Stimulated activated CD8-positive, alpha-beta memory T cell treated with anti-CD3 and anti-CD28 coated beads, Interleukin-4, amount 100 ng/mL, for 1 hour (primary cell): ENCODE measurements around the gene LGMN.

Experiments
- DNase-seq, 2 donors: peaks; one replicate each; pipeline ENCODE4 v3.0.0-alpha.2; 2020; ENCODE audit warnings: low read depth in 2 of 2, low spot score in 1 of 2

Gene LGMN

GRCh38 chr14:92679246-92679645 lies 69.2 kb downstream of the LGMN start:
- no peak for DNase-seq

GRCh38 chr14:92678766-92679165 lies 69.7 kb downstream of the LGMN start:
- no peak for DNase-seq

- no peak for DNase-seq
Measured at GRCh38 chr14:92677955-92678354, 70.5 kb downstream of the LGMN start.

- DNase-seq, result no peak
Measured at GRCh38 chr14:92677087-92677668, 71.2 kb downstream of the LGMN start.

DNA sequence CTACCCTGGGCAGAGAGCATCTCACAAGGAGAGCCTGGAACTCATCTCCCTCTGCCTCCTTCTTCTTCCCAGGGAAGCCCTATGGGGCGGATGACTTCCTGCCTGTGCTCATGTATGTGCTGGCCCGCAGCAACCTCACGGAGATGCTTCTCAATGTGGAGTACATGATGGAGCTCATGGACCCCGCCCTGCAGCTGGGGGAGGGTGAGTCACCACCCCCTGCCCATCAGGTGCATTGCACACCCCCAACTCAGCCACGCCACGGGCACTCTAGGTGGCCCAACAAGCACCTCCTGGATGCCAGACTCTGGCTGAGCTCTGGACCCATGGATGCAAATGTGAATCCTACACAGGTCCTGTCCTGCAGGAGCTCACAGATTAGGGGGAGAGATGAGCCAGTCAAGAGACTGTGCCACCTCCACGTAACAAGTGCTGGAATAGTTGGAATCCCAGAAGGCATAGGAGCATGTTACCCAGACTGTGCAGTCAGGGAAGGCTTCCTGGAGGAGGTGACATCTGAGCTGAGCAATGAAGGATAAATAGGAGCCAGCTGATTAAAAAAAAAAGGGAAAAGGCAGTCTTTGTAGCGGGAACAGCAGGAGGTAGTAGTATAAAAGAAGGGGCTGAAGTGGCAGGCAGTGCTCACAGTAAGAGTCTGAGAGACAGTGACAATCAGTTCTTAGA lies 71.9 kb downstream of the LGMN start:
- no peak for DNase-seq

- DNase-seq, result no peak
Measured at GRCh38 chr14:92675976-92676375, 72.5 kb downstream of the LGMN start.

DNA sequence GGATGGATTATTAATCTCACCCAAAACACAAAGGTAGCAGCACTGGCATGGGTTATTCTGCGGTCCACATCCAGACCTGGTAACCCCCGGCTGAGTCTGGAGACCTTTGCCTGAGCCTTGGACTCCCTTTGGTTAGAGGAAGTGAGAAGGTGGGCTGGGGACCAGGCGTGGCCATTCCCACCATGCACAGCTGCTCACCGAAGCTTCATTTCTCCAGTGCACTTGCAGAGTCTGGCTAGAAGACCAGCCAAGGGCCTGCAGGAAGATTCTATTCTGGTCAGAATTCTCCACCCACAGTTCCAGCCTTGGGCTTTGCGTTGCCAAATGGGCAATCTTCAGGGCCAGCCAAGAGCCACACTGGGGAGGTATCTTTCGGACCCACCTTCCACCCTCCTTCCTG lies 73.0 kb downstream of the LGMN start:
- DNase-seq, result no peak

DNA sequence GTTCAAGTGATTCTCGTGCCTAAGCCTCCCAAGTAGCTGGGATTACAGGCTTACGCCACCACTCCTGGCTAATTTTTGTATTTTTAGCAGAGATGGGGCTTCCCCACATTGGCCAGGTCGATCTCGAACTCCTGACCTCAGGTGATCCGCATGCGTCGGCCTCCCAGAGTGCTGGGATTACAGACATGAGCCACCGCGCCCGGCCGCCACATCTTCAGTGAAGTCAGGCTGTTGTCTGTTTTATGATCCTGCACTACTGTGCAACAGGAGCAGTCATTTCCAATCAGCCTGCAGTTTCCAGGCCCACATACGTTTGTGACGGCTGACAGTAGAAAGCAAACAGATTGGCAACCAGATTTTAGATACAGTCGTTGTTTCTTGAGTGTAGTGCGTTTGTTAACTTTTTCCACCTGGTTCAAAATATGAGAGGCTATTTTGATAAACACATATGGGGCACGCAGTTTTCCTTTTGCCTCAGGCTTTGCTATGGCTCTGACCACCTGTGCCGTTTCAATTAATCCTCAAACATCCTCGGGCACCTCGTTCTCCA lies 74.8 kb downstream of the LGMN start:
- no peak for DNase-seq

- no peak for DNase-seq
Measured at GRCh38 chr14:92670643-92671366, 77.6 kb downstream of the LGMN start.

GRCh38 chr14:92670160-92670559 lies 78.3 kb downstream of the LGMN start:
- DNase-seq, result no peak

GRCh38 chr14:92668276-92668973 lies 80.0 kb downstream of the LGMN start:
- DNase-seq, result no peak

DNA sequence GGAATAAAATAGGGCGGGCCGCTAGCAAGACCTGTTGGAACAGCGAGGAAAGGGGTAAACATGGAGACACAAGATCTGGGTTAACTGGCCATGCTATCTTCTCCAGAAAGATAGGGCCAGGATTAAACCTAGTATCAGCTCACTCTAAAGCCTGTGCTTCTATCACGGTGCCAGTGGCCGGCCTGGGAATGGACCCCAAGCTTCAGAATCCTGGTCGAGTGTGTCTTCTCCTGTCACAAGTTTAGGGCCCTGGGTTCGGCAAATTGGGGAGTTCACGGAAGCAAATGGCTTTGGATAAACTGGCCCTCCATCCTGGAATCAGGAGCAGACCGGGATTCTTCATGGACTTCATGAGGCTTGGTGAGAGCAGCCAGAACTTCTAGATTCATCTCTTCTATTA lies 82.2 kb downstream of the LGMN start:
- no peak for DNase-seq

DNA sequence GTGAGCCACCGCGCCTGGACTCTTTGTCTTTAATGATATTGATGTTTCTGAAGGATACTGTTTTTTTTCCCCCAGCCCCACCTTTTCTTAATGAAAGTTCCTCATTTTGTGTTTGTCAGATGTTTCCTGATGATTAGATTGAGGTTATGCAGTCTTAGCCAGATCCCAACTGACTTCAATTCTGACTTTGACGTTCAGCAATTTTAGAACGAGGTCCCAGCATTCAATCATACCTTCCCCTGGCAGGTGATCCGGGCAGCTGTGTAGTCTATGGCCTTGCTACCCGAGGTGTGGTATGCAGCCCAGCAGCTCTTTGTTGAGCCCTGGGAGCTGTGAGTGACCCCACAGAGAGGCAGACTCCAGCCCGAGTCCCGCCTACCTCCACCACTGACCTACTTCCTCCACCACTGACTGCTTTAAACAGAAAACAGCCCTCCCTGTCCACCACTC lies 82.7 kb downstream of the LGMN start:
- no peak for DNase-seq

- no peak for DNase-seq
Measured at GRCh38 chr14:92663049-92663448, 85.4 kb downstream of the LGMN start.

DNA sequence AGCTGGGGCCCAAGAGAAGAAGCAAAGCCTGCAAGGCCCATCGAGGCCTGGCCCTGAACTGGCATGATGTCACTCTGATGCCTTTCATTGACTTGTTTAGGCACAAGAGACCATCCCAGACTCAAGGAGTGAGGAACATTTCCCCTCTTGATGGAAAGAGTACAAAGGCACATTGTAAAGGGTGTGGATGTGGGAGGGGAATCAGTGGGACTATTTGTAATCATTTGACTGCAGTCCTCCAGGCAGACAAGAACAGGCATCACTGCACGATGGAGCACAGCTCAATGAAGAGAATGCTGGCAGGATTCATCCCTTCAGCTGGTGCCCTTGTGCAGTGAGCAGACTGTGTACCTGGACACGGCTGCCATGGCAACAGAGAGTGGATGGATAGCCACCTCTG lies 87.9 kb downstream of the LGMN start:
- DNase-seq, result no peak

DNA sequence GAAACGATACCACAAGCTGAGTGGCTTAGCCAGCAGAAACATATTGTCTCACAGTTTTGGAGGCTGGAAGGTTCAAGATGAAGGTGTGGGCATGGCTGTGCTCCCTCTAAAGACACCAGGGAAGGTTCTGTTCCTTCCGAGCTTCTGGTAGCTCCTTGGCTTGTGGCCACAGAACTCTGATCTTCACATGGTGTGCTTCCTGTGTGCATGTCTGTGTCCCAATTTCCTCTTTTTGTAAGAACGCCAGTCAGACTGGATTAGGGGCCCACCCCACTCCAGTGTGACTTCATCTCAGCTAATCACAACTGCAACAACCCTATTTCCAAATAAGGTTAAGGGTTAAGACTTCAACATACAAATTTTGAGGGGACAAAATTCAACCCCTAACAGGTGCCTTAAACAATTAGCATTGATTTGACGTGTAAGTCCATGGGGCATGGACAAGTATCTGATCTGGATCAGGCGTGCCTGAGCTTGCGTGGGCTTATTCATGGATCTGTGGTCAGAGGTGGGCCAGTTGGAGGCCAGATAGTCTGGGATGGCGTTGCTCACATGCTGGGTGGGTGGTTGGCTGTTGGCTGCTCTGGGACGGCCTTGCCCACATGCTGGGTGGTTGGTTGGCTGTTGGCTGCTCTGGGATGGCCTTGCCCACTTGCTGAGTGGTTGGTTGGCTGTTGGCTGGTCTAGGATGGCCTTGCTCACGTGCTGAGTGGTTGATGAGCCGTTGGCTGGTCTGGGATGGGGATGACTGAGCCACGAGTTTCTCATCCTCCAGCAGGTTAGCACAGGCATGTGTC lies 88.5 kb downstream of the LGMN start:
- DNase-seq, result no peak

- no peak for DNase-seq
Measured at GRCh38 chr14:92658684-92659083, 89.7 kb downstream of the LGMN start.

DNA sequence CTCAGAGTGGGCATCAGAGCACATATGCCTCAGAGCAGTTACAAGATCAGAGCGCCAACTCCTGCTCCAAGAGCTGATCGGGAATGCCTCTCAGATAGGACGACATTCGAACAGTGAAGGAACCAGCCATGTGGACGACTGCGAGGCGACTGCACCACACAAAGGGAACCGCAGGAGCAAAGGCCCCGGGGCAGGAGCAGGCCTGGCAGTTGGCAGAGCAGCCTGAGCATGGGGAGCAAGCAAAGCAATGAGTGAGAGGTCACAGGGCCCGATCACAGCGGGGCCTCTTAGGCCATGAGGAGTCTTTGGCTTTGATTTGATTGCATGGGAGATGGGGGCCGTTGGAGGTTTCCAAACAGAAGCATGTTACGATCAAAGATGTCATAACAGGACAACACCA lies 90.3 kb downstream of the LGMN start:
- DNase-seq, result no peak

GRCh38 chr14:92657457-92658142 lies 90.8 kb downstream of the LGMN start:
- DNase-seq, result no peak
